SIG-M5 (cell line): ENCODE measurements around the gene TBC1D8.

Experiments used
- DNase-seq: peaks from one replicate; lab custom pipeline; 2025; lab: John Stamatoyannopoulos, UW

Gene TBC1D8

GRCh38 chr2:101162561-101163330, 11.6 kb upstream of the TBC1D8 start:
- no peak for DNase-seq

- no peak for DNase-seq
These were observed 10.5 kb upstream of the TBC1D8 start for GRCh38 chr2:101161658-101162057.

GRCh38 chr2:101160454-101160853, 9.3 kb upstream of the TBC1D8 start:
- no peak for DNase-seq

GRCh38 chr2:101159526-101159925, 8.3 kb upstream of the TBC1D8 start:
- no peak for DNase-seq

- no peak for DNase-seq
These were observed 6.1 kb upstream of the TBC1D8 start for GRCh38 chr2:101157272-101157671.

GRCh38 chr2:101153787-101154186, 2.6 kb upstream of the TBC1D8 start:
- DNase-seq: no peak

GRCh38 chr2:101153077-101153707, 2.0 kb upstream of the TBC1D8 start:
- no peak for DNase-seq

GRCh38 chr2:101152272-101153076, 1.3 kb upstream of the TBC1D8 start:
- DNase-seq: no peak

- no peak for DNase-seq
These were observed 683 bp upstream of the TBC1D8 start for GRCh38 chr2:101151859-101152271.

- DNase-seq: no peak
These were observed 656 bp downstream of the TBC1D8 start for GRCh38 chr2:101150306-101151145.

- DNase-seq: no peak
These were observed 1.7 kb downstream of the TBC1D8 start for GRCh38 chr2:101149241-101150192.

- no peak for DNase-seq
These were observed 2.4 kb downstream of the TBC1D8 start for GRCh38 chr2:101148777-101149176.

- DNase-seq: no peak
These were observed 3.2 kb downstream of the TBC1D8 start for GRCh38 chr2:101147971-101148370.

GRCh38 chr2:101147062-101147461, 4.1 kb downstream of the TBC1D8 start:
- no peak for DNase-seq

GRCh38 chr2:101146535-101146934, 4.6 kb downstream of the TBC1D8 start:
- no peak for DNase-seq

- no peak for DNase-seq
These were observed 5.8 kb downstream of the TBC1D8 start for GRCh38 chr2:101145406-101145805.

GRCh38 chr2:101142163-101142562, 9.0 kb downstream of the TBC1D8 start:
- DNase-seq: no peak

GRCh38 chr2:101140978-101141655, 10.1 kb downstream of the TBC1D8 start:
- no peak for DNase-seq

- DNase-seq: no peak
These were observed 10.9 kb downstream of the TBC1D8 start for GRCh38 chr2:101140237-101140636.

- DNase-seq: no peak
These were observed 11.7 kb downstream of the TBC1D8 start for GRCh38 chr2:101139495-101139894.
